ENCODE data around the gene ECE1.
A peak's percentile ranks its signal among the peaks of the same experiment; 100 is the strongest.

Gene ECE1

DNA sequence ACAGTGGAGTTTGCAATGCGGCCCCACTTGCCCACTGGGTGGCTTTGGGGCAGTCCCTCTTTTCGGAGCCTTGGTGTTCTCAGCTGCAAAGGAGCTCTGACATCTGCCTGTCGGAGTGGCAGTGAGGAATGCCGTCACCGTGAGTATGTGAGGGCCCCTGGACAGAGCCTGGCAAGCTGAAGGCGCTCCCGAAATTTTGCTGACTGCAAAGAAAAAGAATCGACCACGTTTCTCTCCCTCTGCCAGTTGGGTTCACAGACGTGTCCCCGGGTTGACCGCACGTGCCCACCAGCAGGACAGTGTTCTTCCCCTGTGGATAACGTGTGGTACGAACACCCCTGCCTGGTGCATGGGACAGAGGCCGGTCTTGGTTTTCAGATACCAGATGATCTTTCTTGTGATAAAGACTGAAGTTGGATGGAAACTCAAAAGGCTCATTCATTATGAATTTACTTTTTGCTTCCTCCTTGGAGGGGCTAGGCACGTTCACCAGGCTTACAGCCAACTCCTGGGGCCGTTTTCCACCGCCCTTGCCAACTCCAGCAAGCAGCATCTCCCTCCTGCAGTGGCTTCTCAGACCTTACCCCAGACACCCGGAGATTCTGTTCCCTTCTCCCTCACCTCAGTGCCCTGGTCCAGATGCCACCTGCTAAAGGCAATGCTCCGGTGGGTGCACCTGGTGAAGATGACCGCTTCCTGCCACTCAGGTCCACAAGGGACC lies 29.7 kb downstream of the ECE1 start:
- H3K27me3 Mint-ChIP-seq (ENCODE audit: low read depth) = peaks cover 21% of the 10 kb centered on the region
- no peak for TF ChIP-seq CTCF (IDR thresholded peaks at IDR 0.05; ENCODE audit: unreplicated experiment in 3 of 3)
- no peaks in the 10 kb centered on the region for H3K9me3 Mint-ChIP-seq
- peaks cover 29% of the 10 kb centered on the region for H3K36me3 Mint-ChIP-seq (ENCODE audit: low read depth)
- peak overlapping the region in 2 of 3 experiments; percentile 11 to 34 for H3K27ac Mint-ChIP-seq
- H3K4me3 Mint-ChIP-seq = peak overlapping the region in 1 of 3 experiments; percentile 6
- peaks cover 43% of the 10 kb centered on the region for H3K4me1 Mint-ChIP-seq

DNA sequence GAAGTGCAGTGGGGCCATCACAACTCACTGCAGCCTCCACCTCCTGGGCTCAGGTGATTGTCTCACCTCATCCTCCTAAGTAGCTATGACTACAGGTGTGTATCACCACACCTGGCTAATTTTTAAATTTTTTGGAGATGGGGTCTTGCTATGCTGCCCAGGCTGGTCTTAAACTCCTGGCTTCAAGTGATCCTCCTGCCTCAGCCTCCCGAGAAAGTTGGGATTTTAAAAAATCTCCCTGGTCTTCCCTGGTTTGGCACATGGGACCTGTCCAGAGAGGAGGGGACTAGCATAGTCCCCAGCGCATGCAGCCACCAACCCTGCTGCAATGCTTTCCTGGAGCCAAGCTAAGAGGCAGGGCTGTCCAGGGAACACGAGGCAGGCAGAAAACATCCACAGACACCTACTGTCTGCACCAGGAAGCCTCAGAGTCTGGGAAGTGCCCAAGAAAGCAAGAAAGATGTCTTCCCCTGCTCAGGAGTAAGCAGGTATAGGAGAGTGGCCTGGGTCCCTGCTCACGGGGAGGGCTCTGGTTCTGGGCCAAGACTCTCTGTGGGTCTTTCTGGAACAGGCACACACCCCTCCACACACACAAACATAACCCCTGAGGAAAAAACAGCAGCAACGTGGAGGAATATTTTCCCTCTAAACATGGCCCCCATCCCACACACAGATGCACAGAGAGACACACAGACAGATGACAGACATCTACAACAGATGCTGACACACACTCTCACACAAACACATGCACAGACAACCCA lies 30.8 kb downstream of the ECE1 start:
- Mint-ChIP-seq H3K4me3 (no peak overlapping the region), H3K9me3 (no peaks in the 10 kb centered on the region), H3K36me3 (ENCODE audit: low read depth) (peaks cover 28% of the 10 kb centered on the region), H3K4me1 (peaks cover 48% of the 10 kb centered on the region), H3K27me3 (ENCODE audit: low read depth) (peaks cover 21% of the 10 kb centered on the region), H3K27ac (peak overlapping the region in 1 of 3 experiments; percentile 28)
- no peak for TF ChIP-seq CTCF (IDR thresholded peaks at IDR 0.05; ENCODE audit: unreplicated experiment in 3 of 3)

DNA sequence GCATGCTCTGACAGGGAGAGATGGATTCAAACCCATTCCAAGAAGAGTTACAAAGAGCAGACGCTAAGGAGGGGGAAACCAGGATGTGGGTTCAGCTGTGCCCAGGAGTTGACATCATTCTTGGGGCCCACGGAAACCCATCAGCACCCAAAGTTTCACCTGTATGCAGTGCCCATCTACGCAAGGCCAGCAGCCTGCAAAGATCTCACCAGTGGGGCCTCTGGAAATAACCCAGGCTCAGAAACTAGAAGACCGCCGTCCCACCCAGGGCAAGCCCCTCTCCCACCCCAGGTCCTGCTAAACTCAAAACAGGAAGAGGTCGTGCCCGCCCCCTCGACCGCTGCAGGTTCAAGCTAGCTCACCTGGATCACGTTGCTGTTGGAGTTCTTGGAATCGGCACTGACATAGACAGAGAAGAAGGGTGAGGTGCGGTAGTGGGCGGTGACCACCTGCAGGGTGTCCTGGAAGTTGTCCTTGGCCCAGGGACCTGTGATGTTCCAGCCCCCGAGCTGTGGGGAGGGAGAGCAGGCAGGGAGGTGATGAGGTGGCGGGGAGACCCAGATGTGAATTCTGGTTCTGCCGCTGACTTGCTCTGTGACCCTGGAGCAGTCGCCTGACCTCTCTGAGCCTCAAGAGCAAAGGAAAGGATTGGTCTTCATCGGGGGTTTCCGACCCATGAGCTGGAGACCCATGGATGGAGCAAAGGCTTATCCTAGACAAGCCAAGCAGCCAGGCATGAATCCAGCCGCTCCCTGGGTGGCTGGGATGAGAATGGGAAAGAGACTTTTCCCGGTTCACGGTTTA lies 31.7 kb downstream of the ECE1 start:
- no peak overlapping the region for H3K4me3 Mint-ChIP-seq

GRCh38 chr1:21257431-21258135 lies 32.7 kb downstream of the ECE1 start:
- H3K36me3 Mint-ChIP-seq (ENCODE audit: low read depth) = peaks cover 25% of the 10 kb centered on the region
- no peaks in the 10 kb centered on the region for H3K9me3 Mint-ChIP-seq
- H3K4me1 Mint-ChIP-seq = peaks cover 50% of the 10 kb centered on the region
- peaks cover 21% of the 10 kb centered on the region for H3K27me3 Mint-ChIP-seq (ENCODE audit: low read depth)
- H3K27ac Mint-ChIP-seq = no peak overlapping the region
- TF ChIP-seq CTCF (IDR thresholded peaks at IDR 0.05; ENCODE audit: unreplicated experiment in 3 of 3) = no peak
- no peak overlapping the region for H3K4me3 Mint-ChIP-seq

More for the DNA sequence above, 31.7 kb downstream of the ECE1 start:
- Mint-ChIP-seq H3K9me3 (no peaks in the 10 kb centered on the region), H3K27me3 (ENCODE audit: low read depth) (peaks cover 21% of the 10 kb centered on the region), H3K27ac (no peak overlapping the region), H3K4me1 (peaks cover 53% of the 10 kb centered on the region), H3K36me3 (ENCODE audit: low read depth) (peaks cover 28% of the 10 kb centered on the region)
- TF ChIP-seq CTCF (IDR thresholded peaks at IDR 0.05; ENCODE audit: unreplicated experiment in 3 of 3) = no peak

DNA sequence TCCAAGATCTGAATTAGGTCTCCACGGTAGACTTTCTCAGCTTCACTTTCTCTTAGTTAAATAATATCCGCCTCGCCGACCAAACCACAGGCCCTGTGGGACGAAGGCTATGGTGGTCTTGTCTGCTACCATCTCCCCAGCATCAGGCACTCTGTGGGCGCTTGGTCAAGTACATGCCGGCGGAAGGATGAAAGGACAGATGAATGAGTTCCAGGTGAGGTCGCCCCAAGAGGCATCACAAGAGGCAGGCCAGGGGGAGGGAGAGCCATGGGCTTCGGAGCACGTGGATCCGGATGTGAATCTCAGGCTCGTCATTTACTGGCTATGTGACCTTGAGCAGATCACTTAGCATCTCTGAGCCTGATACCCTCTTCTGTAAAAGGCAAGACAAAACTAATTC lies 33.5 kb downstream of the ECE1 start:
- H3K4me1 Mint-ChIP-seq = peaks cover 50% of the 10 kb centered on the region

More for the DNA sequence above, 33.5 kb downstream of the ECE1 start:
- Mint-ChIP-seq H3K4me3 (no peak overlapping the region), H3K27me3 (ENCODE audit: low read depth) (peaks cover 18% of the 10 kb centered on the region), H3K36me3 (ENCODE audit: low read depth) (peaks cover 27% of the 10 kb centered on the region), H3K9me3 (no peaks in the 10 kb centered on the region), H3K27ac (peak overlapping the region in 1 of 3 experiments; percentile 21)
- no peak for TF ChIP-seq CTCF (IDR thresholded peaks at IDR 0.05; ENCODE audit: unreplicated experiment in 3 of 3)

Data from nephron (organoid).